SK-N-SH treated with all-trans-retinoic acid at 6 μM for 48 hours (cell line): Measurements from ENCODE around the gene LENEP.

Experiments used
- CSDC2 ChIP-seq: fragments of 250-450 bp; sonication (Bioruptor Pico); IDR thresholded peaks from 2 replicates; pipeline ENCODE4 v1.5.0; 2020; ENCODE audit warnings: mild to moderate bottlenecking, moderate library complexity
- TCF4 ChIP-seq: fragments of 250-450 bp; sonication (Bioruptor Pico); IDR thresholded peaks from 2 replicates; pipeline ENCODE4 v1.8.0; 2021; ENCODE audit warnings: mild to moderate bottlenecking, moderate library complexity, borderline replicate concordance
- ZC3H10 ChIP-seq: fragments of 250-450 bp; sonication (Bioruptor Pico); IDR thresholded peaks from 2 replicates; pipeline ENCODE4 v1.5.1; 2021; ENCODE audit warnings: mild to moderate bottlenecking, moderate library complexity
- ZFP30 ChIP-seq: fragments of 450-650 bp; formaldehyde crosslinking; IDR thresholded peaks from 2 replicates; pipeline ENCODE4 v1.5.0; 2022; ENCODE audit warnings: mild to moderate bottlenecking, moderate library complexity
- TF ChIP-seq, protein P1 (sequence below): fragments of 250-450 bp; sonication (Bioruptor Pico); IDR thresholded peaks from 2 replicates; pipeline ENCODE4 v1.8.0; 2020; ENCODE audit warnings: mild to moderate bottlenecking, moderate library complexity, borderline replicate concordance

DNA sequence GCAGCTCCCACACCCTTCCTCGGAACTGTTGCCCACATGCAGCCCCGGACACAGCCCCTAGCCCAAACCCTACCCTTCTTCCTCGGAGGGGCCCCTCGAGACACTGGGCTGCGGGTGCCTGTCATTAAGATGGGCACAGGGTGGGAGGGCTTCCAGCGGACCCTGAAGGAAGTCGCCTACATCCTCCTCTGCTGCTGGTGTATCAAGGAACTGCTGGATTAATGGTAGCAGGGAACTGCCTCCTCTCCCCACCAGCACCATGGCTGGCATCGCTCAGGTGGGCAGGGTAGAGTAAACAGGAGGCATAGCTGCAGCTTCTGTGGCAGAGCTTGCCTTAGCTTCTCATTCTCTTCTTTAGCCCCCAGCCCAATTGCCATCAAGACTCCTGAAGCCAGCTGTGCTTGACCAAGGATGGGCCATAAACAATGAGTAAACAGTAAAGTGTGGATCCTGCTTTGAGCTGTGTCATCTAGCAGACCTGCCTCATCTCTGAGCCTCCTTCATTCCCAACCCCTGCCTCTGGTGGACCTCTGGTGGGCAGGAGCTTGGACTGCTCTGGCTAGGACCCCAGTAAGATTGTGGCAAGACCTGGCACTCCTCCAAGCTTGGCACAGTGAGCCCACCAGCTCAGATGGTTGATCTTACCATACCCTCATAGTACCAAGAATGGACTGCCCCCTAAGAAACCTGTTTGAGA is at the start of gene LENEP:
- TF ChIP-seq, protein P1, sequence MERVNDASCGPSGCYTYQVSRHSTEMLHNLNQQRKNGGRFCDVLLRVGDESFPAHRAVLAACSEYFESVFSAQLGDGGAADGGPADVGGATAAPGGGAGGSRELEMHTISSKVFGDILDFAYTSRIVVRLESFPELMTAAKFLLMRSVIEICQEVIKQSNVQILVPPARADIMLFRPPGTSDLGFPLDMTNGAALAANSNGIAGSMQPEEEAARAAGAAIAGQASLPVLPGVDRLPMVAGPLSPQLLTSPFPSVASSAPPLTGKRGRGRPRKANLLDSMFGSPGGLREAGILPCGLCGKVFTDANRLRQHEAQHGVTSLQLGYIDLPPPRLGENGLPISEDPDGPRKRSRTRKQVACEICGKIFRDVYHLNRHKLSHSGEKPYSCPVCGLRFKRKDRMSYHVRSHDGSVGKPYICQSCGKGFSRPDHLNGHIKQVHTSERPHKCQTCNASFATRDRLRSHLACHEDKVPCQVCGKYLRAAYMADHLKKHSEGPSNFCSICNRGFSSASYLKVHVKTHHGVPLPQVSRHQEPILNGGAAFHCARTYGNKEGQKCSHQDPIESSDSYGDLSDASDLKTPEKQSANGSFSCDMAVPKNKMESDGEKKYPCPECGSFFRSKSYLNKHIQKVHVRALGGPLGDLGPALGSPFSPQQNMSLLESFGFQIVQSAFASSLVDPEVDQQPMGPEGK = no peak
- TF ChIP-seq CSDC2 (CRISPR knock-in tag) = no peak
- TF ChIP-seq ZFP30 = no peak
- no peak for TF ChIP-seq ZC3H10 (CRISPR knock-in tag)
- TF ChIP-seq TCF4 (CRISPR knock-in tag) = no peak
